OCI-LY7 (cell line): ENCODE measurements around the gene TINAGL1.

Experiments used
- EZH2phosphoT487 ChIP-seq: fragments of 200-600 bp; sonication (generic); IDR thresholded peaks from 2 replicates; pipeline ENCODE4 v1.6.1; 2018; ENCODE audit warnings: low read depth, borderline replicate concordance, mild to moderate bottlenecking, mixed run types, antibody characterized with exemption, low read length, moderate library complexity, mixed read lengths
- TF ChIP-seq, protein P1 (sequence below): fragments of 200-600 bp; sonication (generic); conservative IDR thresholded peaks from 2 replicates; pipeline ENCODE4 v1.5.1; 2014; ENCODE audit warnings: mild to moderate bottlenecking, antibody characterized with exemption, low read length, moderate library complexity, mixed read lengths

DNA sequence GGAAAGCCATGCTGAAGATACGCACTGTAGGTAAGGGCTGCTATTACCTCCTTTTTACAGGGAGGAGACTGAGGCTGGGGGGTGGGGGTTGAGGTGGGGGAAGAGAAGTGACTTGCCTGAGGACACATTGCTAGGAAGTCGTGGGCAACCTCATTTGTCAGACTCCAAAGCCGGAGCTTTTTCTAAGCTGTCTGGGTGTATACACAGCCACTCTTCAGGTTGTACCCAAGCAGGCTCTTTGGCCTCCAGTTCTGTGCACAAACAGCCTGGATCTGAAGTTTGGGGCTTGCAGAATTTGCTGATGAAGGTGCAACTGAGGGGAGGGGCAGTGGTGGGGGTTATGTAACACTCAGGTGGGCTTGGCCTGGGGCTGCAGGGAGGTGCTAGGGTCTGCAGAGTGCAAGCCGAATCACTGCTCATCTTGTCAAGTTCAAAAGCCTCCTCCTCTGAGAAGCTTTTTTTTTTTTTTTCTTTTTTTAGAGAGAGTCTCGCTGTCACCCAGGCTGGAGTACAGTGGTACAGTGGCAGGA, 16.9 kb downstream of the TINAGL1 start:
- TF ChIP-seq, protein P1, sequence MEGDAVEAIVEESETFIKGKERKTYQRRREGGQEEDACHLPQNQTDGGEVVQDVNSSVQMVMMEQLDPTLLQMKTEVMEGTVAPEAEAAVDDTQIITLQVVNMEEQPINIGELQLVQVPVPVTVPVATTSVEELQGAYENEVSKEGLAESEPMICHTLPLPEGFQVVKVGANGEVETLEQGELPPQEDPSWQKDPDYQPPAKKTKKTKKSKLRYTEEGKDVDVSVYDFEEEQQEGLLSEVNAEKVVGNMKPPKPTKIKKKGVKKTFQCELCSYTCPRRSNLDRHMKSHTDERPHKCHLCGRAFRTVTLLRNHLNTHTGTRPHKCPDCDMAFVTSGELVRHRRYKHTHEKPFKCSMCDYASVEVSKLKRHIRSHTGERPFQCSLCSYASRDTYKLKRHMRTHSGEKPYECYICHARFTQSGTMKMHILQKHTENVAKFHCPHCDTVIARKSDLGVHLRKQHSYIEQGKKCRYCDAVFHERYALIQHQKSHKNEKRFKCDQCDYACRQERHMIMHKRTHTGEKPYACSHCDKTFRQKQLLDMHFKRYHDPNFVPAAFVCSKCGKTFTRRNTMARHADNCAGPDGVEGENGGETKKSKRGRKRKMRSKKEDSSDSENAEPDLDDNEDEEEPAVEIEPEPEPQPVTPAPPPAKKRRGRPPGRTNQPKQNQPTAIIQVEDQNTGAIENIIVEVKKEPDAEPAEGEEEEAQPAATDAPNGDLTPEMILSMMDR, result no peak
- no peak for TF ChIP-seq EZH2phosphoT487
